ENCODE results near the gene ZNF385C. TPM values are rescaled to one million over a fixed set of nuclear protein-coding genes. Genes with fewer than 3 reads are reported as not detected.

Gene ZNF385C
- total and polyA plus RNA-seq, 2 of the 13 experiments (the other 11 are each of a cell fraction or from before 2014, with no cell fraction given) = 2.3 to 6.1 TPM

DNA sequence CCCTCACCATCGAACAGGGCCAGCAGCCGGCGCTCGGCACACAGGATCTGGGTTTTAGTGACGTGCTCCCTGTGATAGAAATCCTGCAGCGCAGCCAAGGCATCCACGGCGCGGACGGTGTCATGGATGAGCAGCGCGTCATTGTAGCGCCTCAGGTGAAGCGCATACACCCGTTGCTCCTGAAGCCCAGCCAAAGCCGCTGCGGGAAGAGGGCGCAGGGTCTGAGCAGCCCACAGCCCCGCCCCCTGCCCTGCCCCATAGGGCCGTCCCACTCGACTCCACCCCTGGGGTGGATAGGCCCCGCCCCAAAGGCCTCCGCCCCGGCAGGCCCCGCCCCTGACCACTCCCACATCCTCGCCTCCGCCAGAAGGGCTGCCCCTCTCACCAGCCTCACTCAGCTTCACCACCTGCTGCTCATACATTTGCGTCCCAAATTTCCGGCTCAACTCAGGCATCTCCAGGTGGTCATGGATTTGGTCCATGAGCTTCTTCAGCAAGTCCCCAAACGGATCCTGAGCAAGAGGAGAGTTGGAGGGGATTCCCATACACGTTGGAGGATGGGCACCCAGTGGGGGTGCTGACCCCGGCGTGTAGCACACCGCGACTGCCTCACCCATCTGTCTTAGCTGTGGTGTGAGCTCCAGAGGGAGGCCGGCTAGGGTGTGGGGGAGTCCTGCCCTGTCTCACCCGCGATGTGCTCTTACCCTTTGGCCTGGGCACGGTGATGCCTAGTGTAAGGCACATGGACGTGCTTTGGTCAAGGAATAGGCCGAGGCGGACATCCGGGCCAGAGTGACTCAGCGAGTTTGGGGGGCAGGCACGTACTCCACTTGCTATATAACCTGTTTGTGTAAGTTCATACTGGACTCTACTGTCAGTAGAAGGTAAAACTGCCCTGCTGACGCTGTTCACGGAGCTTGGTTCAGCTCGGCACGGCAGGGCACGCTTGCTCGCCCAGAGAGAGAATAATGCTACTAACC is 9.6 kb upstream of the ZNF385C start (continued):
- TF ChIP-seq, protein P1, sequence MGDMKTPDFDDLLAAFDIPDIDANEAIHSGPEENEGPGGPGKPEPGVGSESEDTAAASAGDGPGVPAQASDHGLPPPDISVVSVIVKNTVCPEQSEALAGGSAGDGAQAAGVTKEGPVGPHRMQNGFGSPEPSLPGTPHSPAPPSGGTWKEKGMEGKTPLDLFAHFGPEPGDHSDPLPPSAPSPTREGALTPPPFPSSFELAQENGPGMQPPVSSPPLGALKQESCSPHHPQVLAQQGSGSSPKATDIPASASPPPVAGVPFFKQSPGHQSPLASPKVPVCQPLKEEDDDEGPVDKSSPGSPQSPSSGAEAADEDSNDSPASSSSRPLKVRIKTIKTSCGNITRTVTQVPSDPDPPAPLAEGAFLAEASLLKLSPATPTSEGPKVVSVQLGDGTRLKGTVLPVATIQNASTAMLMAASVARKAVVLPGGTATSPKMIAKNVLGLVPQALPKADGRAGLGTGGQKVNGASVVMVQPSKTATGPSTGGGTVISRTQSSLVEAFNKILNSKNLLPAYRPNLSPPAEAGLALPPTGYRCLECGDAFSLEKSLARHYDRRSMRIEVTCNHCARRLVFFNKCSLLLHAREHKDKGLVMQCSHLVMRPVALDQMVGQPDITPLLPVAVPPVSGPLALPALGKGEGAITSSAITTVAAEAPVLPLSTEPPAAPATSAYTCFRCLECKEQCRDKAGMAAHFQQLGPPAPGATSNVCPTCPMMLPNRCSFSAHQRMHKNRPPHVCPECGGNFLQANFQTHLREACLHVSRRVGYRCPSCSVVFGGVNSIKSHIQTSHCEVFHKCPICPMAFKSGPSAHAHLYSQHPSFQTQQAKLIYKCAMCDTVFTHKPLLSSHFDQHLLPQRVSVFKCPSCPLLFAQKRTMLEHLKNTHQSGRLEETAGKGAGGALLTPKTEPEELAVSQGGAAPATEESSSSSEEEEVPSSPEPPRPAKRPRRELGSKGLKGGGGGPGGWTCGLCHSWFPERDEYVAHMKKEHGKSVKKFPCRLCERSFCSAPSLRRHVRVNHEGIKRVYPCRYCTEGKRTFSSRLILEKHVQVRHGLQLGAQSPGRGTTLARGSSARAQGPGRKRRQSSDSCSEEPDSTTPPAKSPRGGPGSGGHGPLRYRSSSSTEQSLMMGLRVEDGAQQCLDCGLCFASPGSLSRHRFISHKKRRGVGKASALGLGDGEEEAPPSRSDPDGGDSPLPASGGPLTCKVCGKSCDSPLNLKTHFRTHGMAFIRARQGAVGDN (CRISPR knock-in tag; IDR thresholded peaks at IDR 0.05) = peak; percentile 93
- TF ChIP-seq, protein P2, sequence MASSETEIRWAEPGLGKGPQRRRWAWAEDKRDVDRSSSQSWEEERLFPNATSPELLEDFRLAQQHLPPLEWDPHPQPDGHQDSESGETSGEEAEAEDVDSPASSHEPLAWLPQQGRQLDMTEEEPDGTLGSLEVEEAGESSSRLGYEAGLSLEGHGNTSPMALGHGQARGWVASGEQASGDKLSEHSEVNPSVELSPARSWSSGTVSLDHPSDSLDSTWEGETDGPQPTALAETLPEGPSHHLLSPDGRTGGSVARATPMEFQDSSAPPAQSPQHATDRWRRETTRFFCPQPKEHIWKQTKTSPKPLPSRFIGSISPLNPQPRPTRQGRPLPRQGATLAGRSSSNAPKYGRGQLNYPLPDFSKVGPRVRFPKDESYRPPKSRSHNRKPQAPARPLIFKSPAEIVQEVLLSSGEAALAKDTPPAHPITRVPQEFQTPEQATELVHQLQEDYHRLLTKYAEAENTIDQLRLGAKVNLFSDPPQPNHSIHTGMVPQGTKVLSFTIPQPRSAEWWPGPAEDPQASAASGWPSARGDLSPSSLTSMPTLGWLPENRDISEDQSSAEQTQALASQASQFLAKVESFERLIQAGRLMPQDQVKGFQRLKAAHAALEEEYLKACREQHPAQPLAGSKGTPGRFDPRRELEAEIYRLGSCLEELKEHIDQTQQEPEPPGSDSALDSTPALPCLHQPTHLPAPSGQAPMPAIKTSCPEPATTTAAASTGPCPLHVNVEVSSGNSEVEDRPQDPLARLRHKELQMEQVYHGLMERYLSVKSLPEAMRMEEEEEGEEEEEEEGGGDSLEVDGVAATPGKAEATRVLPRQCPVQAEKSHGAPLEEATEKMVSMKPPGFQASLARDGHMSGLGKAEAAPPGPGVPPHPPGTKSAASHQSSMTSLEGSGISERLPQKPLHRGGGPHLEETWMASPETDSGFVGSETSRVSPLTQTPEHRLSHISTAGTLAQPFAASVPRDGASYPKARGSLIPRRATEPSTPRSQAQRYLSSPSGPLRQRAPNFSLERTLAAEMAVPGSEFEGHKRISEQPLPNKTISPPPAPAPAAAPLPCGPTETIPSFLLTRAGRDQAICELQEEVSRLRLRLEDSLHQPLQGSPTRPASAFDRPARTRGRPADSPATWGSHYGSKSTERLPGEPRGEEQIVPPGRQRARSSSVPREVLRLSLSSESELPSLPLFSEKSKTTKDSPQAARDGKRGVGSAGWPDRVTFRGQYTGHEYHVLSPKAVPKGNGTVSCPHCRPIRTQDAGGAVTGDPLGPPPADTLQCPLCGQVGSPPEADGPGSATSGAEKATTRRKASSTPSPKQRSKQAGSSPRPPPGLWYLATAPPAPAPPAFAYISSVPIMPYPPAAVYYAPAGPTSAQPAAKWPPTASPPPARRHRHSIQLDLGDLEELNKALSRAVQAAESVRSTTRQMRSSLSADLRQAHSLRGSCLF (CRISPR knock-in tag; IDR thresholded peaks at IDR 0.05; ENCODE audit: borderline replicate concordance) = no peak
- TF ChIP-seq KDM1A (CRISPR knock-in tag; IDR thresholded peaks at IDR 0.05) (no peak), GABPB1 (CRISPR knock-in tag; IDR thresholded peaks at IDR 0.05) (peak; percentile 31; the same call in 1 of the 2 replicates), ZNF33A (CRISPR knock-in tag; IDR thresholded peaks at IDR 0.05; ENCODE audit: borderline replicate concordance) (no peak), ETV6 (CRISPR knock-in tag; conservative IDR thresholded peaks at IDR 0.05) (no peak), JUNB (CRISPR knock-in tag; IDR thresholded peaks at IDR 0.05; ENCODE audit: borderline replicate concordance) (no peak), SP1 (IDR thresholded peaks at IDR 0.05) (no peak), SP1 (CRISPR knock-in tag; IDR thresholded peaks at IDR 0.05) (peak; percentile 8; the same call in 1 of the 2 replicates), CBX2 (IDR thresholded peaks at IDR 0.05; ENCODE audit: low read depth, low read length) (no peak), CBX2 (CRISPR knock-in tag; IDR thresholded peaks at IDR 0.05; ENCODE audit: low read depth) (no peak), ZNF530 (CRISPR knock-in tag; IDR thresholded peaks at IDR 0.05; ENCODE audit: low read depth) (no peak), ZFP90 (CRISPR knock-in tag; IDR thresholded peaks at IDR 0.05; ENCODE audit: borderline replicate concordance) (no peak), ZNF589 (CRISPR knock-in tag; conservative IDR thresholded peaks at IDR 0.05) (no peak), HNRNPL (IDR thresholded peaks at IDR 0.05; ENCODE audit: low read depth, low read length) (0 out of 2 replicates have a peak, but pooled peaks have one; percentile 54), SALL1 (CRISPR knock-in tag; IDR thresholded peaks at IDR 0.05) (peak; percentile 46; the same call in 1 of the 2 replicates), CENPT (CRISPR knock-in tag; IDR thresholded peaks at IDR 0.05; ENCODE audit: low read depth) (no peak), MXD4 (CRISPR knock-in tag; IDR thresholded peaks at IDR 0.05) (no peak)
- TF ChIP-seq, protein P3, sequence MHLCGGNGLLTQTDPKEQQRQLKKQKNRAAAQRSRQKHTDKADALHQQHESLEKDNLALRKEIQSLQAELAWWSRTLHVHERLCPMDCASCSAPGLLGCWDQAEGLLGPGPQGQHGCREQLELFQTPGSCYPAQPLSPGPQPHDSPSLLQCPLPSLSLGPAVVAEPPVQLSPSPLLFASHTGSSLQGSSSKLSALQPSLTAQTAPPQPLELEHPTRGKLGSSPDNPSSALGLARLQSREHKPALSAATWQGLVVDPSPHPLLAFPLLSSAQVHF (CRISPR knock-in tag; IDR thresholded peaks at IDR 0.05) = no peak
- TF ChIP-seq, protein P4, sequence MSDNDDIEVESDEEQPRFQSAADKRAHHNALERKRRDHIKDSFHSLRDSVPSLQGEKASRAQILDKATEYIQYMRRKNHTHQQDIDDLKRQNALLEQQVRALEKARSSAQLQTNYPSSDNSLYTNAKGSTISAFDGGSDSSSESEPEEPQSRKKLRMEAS (IDR thresholded peaks at IDR 0.05) = peak; percentile 49; the same call in 1 of the 2 replicates
